ENCODE results near the gene AHSP. TPM values are rescaled to one million over a fixed set of nuclear protein-coding genes. Genes with fewer than 3 reads are reported as not detected.
A peak's percentile ranks its signal among the peaks of the same experiment; 100 is the strongest.

AHSP gene
- total RNA-seq, 2 experiments from 2014 or later = not detected

DNA sequence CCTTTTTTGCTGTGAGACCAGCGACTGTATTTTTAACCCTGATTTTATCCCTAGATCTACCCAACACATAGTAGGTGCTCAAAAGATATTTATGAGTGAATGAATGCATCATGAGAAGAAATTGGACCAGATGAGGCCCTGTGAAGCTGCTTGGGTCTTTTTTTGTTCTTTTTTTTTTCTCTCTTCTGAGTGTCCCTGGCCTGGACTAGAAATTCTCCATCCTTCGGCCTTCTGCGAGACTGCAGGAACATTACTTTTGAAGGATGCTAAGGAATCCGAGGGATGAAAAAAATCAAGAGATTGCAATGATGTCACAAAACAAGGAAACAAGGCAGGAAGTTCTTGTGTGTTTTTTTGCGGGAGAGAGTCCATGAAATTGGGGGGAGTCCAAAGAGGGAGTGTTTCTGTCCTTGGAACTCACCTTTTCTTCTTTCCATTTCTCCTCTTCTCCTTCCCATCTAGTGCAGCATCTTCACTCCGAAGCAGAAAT lies 18.9 kb upstream of the AHSP start:
- TF ChIP-seq, protein P1, sequence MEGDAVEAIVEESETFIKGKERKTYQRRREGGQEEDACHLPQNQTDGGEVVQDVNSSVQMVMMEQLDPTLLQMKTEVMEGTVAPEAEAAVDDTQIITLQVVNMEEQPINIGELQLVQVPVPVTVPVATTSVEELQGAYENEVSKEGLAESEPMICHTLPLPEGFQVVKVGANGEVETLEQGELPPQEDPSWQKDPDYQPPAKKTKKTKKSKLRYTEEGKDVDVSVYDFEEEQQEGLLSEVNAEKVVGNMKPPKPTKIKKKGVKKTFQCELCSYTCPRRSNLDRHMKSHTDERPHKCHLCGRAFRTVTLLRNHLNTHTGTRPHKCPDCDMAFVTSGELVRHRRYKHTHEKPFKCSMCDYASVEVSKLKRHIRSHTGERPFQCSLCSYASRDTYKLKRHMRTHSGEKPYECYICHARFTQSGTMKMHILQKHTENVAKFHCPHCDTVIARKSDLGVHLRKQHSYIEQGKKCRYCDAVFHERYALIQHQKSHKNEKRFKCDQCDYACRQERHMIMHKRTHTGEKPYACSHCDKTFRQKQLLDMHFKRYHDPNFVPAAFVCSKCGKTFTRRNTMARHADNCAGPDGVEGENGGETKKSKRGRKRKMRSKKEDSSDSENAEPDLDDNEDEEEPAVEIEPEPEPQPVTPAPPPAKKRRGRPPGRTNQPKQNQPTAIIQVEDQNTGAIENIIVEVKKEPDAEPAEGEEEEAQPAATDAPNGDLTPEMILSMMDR (IDR thresholded peaks at IDR 0.05) = no peak
- Mint-ChIP-seq H3K27ac (peak overlapping the region; percentile 98), H3K27me3 (no peaks in the 10 kb centered on the region), H3K9me3 (no peaks in the 10 kb centered on the region), H3K36me3 (ENCODE audit: low read depth) (peaks cover 32% of the 10 kb centered on the region), H3K4me3 (peak overlapping the region; percentile 94), H3K4me1 (ENCODE audit: low read depth) (peaks cover 58% of the 10 kb centered on the region)
- intact Hi-C loops (cut with DNase I, micrococcal nuclease) = loop anchor here (1.0 to 5.0 kb wide), 7 partner anchors 20 to 391 kb away; partner anchors contain the start of genes ARMC5 (in 2 of the 2) and KAT8 (in 1 of the 2)
- Histone ChIP-seq H3K4me3 (ENCODE audit: low read length) (peak overlapping the region; percentile 97), H3K4me1 (ENCODE audit: insufficient read depth, low read length) (peaks cover 40% of the 10 kb centered on the region), H3K36me3 (ENCODE audit: insufficient read depth, low read length) (peaks cover 11% of the 10 kb centered on the region), H3K9me3 (ENCODE audit: control insufficient read depth in 1 of 2, insufficient read depth in 1 of 2, low read length in 2 of 2) (no peaks in the 10 kb centered on the region), H3K27ac (ENCODE audit: low read depth in 1 of 2, low read length in 2 of 2) (peak overlapping the region; percentile 79 to 87), H3K27me3 (ENCODE audit: control insufficient read depth in 1 of 2, insufficient read depth in 2 of 2, low read length in 2 of 2) (no peaks in the 10 kb centered on the region)
- ChIA-PET CTCF (interaction anchor here (1.0 to 1.3 kb wide), 3 partner anchors 21 to 48 kb away, joined by 3 to 5 read pairs (median 4); no protein-coding TSS in a partner anchor), POLR2A (interaction anchor here (0.9 to 3.1 kb wide), 21 partner anchors 11 to 435 kb away, joined by 3 to 49 read pairs (median 7); partner anchors contain the start of genes ARMC5, ZNF267, ZNF646 and ZNF668)
- DNase-seq = peak in 1 of 14 experiments; percentile 13
- peak; percentile 4 for ATAC-seq (ENCODE audit: poor library complexity)

DNA sequence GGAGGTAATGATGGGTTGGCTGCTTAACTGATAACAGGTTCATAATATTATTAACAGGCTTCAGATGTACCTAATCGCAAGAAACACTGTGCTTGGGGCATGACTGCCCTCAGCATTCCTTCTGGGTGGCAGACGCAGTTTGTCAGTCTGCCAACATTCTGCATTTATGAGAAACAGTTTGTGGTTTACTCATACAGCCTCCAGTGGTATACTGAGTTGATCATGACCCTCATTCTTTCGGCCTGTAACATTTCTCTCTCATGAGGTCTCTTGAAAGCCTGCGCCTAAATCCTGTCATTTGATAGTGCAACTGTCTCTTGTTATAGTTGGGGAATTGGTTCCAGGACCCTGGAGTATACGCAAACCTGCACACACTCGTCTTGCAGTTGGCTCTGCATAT lies 14.6 kb upstream of the AHSP start:
- peaks cover 24% of the 10 kb centered on the region for H3K4me1 Mint-ChIP-seq (ENCODE audit: low read depth)
- TF ChIP-seq, protein P1 (IDR thresholded peaks at IDR 0.05) = no peak
- ChIA-PET CTCF (no interaction called here), POLR2A (no interaction called here)
- Histone ChIP-seq H3K4me3 (ENCODE audit: low read length) (no peak overlapping the region), H3K4me1 (ENCODE audit: insufficient read depth, low read length) (peaks cover 19% of the 10 kb centered on the region), H3K27ac (ENCODE audit: low read depth in 1 of 2, low read length in 2 of 2) (no peak overlapping the region), H3K36me3 (ENCODE audit: insufficient read depth, low read length) (no peaks in the 10 kb centered on the region), H3K9me3 (ENCODE audit: control insufficient read depth in 1 of 2, insufficient read depth in 1 of 2, low read length in 2 of 2) (no peaks in the 10 kb centered on the region), H3K27me3 (ENCODE audit: control insufficient read depth in 1 of 2, insufficient read depth in 2 of 2, low read length in 2 of 2) (no peaks in the 10 kb centered on the region)
- H3K27ac Mint-ChIP-seq = no peak overlapping the region
- no peak overlapping the region for H3K4me3 Mint-ChIP-seq
- DNase-seq (no peak), ATAC-seq (ENCODE audit: poor library complexity) (no peak)
- intact Hi-C loops (cut with DNase I, micrococcal nuclease) = no loop called here
- H3K36me3 Mint-ChIP-seq (ENCODE audit: low read depth) = peaks cover 12% of the 10 kb centered on the region
- H3K9me3 Mint-ChIP-seq = no peaks in the 10 kb centered on the region
- no peaks in the 10 kb centered on the region for H3K27me3 Mint-ChIP-seq

DNA sequence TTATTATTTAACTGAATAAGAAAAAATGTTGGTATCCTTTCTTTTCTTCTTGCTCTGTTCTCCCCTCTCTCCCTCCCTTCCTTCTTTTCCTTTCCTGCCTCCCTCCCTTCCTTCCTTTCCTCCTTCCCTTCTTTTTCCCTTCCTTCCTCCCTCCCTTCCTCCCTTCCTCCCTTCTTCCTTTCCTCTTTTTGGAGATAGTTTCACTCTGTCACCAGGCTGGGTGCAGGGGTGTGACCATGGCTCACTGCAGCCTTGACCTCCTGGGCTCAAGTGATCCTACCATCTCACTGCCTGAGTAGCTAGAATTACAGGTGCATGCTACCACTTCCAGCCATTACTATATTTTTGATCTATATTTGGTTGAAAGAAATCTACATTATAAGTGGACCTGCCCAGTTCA lies 13.8 kb upstream of the AHSP start:
- H3K27ac Mint-ChIP-seq = no peak overlapping the region
- peaks cover 17% of the 10 kb centered on the region for H3K4me1 Mint-ChIP-seq (ENCODE audit: low read depth)
- H3K4me1 ChIP-seq (ENCODE audit: insufficient read depth, low read length) = peaks cover 14% of the 10 kb centered on the region
- POLR2A ChIA-PET = no interaction called here
- ATAC-seq (ENCODE audit: poor library complexity) = no peak
- no peak overlapping the region for H3K4me3 ChIP-seq (ENCODE audit: low read length)
- no peaks in the 10 kb centered on the region for H3K36me3 ChIP-seq (ENCODE audit: insufficient read depth, low read length)
- H3K9me3 ChIP-seq (ENCODE audit: control insufficient read depth in 1 of 2, insufficient read depth in 1 of 2, low read length in 2 of 2) = no peaks in the 10 kb centered on the region
- no peak overlapping the region for H3K4me3 Mint-ChIP-seq
- CTCF ChIA-PET = no interaction called here
- no peaks in the 10 kb centered on the region for H3K9me3 Mint-ChIP-seq
- TF ChIP-seq, protein P1 (IDR thresholded peaks at IDR 0.05) = no peak
- no peaks in the 10 kb centered on the region for H3K27me3 Mint-ChIP-seq
- intact Hi-C loops (cut with DNase I, micrococcal nuclease) = no loop called here
- no peak for DNase-seq
- no peak overlapping the region for H3K27ac ChIP-seq (ENCODE audit: low read depth in 1 of 2, low read length in 2 of 2)
- H3K36me3 Mint-ChIP-seq (ENCODE audit: low read depth) = peaks cover 5% of the 10 kb centered on the region
- no peaks in the 10 kb centered on the region for H3K27me3 ChIP-seq (ENCODE audit: control insufficient read depth in 1 of 2, insufficient read depth in 2 of 2, low read length in 2 of 2)

Data from CD4-positive, alpha-beta T cell (primary cell).